K562 (cell line): ENCODE data around the gene PTBP3. TPM values are rescaled to one million over a fixed set of nuclear protein-coding genes. Genes with fewer than 3 reads are reported as not detected.

ENCODE experiments used
- DPF2 ChIP-seq: fragments of 450-650 bp; IDR thresholded peaks from 2 replicates; pipeline ENCODE4 v1.6.1; 2016
- EP300 ChIP-seq: IDR thresholded peaks from 2 replicates; pipeline ENCODE4 v1.6.1; 2012; ENCODE audit warnings: low read length, improper control_type of control experiment
- ETV6 ChIP-seq, 3 experiments: fragments of 150-350 bp in 1 of 3; sonication (generic) in 1 of 3; formaldehyde crosslinking in 1 of 3; IDR thresholded peaks; 2 replicates each; pipeline versions ENCODE4 v1.6.1 to v1.8.0; 2014 to 2022; ENCODE audit warnings: borderline replicate concordance in 2 of 3, low read depth in 2 of 3, antibody characterized with exemption in 1 of 3, low read length in 1 of 3, mild to moderate bottlenecking in 1 of 3, missing genetic modification reagents in 1 of 3
- FUS ChIP-seq: fragments of 200-400 bp; formaldehyde crosslinking; optimal IDR thresholded peaks from 2 replicates; pipeline ENCODE3; 2017; ENCODE audit warnings: low read depth, low read length
- GTF3C2 ChIP-seq: IDR thresholded peaks from 3 replicates; pipeline ENCODE4 v1.6.1; 2011; ENCODE audit warnings: borderline replicate concordance, mild to moderate bottlenecking, moderate library complexity; ENCODE audit not compliant: insufficient read length; ENCODE audit errors: extremely low read depth
- HDAC6 ChIP-seq: IDR thresholded peaks from 2 replicates; pipeline ENCODE4 v1.6.1; 2012; ENCODE audit warnings: low read depth, mild to moderate bottlenecking, control low read depth, inconsistent platforms, low read length, moderate library complexity
- HMG20B ChIP-seq: fragments of 250-450 bp; sonication (Bioruptor Pico); IDR thresholded peaks from 2 replicates; pipeline ENCODE4 v1.5.0; 2021; ENCODE audit warnings: mild to moderate bottlenecking
- HNRNPK ChIP-seq: fragments of 200-400 bp; formaldehyde crosslinking; IDR thresholded peaks from one replicate; pipeline ENCODE4 v1.6.1; 2018; ENCODE audit warnings: mild to moderate bottlenecking, low read depth, low read length; ENCODE audit not compliant: poor library complexity, severe bottlenecking
- KDM4B ChIP-seq, 2 experiments: fragments of 450-650 bp in 1 of 2; sonication (generic) in 1 of 2; IDR thresholded peaks; 2 replicates each; pipeline ENCODE4 v1.6.1; 2016 to 2017; ENCODE audit warnings: borderline replicate concordance in 2 of 2, antibody characterized with exemption in 1 of 2, low read depth in 1 of 2, mild to moderate bottlenecking in 1 of 2
- MBD2 ChIP-seq: sonication (generic); IDR thresholded peaks from 2 replicates; pipeline ENCODE4 v1.6.1; 2016; ENCODE audit warnings: low read depth, borderline replicate concordance
- MCM5 ChIP-seq: fragments of 450-650 bp; IDR thresholded peaks from 2 replicates; pipeline ENCODE4 v1.6.1; 2016; ENCODE audit warnings: low read depth
- PTRF ChIP-seq: fragments of 450-650 bp; IDR thresholded peaks from 2 replicates; pipeline ENCODE4 v1.6.1; 2016; ENCODE audit warnings: mild to moderate bottlenecking, missing genetic modification characterization, missing compliant biosample characterization
- PURB ChIP-seq: sonication (generic); formaldehyde crosslinking; IDR thresholded peaks from 2 replicates; pipeline ENCODE4 v1.9.0; 2021; ENCODE audit warnings: low read depth, mild to moderate bottlenecking, missing genetic modification reagents
- RFX7 ChIP-seq: fragments of 250-450 bp; sonication (Bioruptor Pico); IDR thresholded peaks from 2 replicates; pipeline ENCODE4 v1.5.1; 2021; ENCODE audit warnings: mild to moderate bottlenecking
- SIX5 ChIP-seq, 2 experiments: IDR thresholded peaks; 2 replicates each; pipeline ENCODE4 v1.6.1; 2011; ENCODE audit warnings: low read length in 2 of 2, borderline replicate concordance in 1 of 2, low read depth in 1 of 2, mild to moderate bottlenecking in 1 of 2, moderate library complexity in 1 of 2; ENCODE audit not compliant: insufficient read depth in 1 of 2
- SRSF1 ChIP-seq: fragments of 200-400 bp; formaldehyde crosslinking; IDR thresholded peaks from 2 replicates; pipeline ENCODE4 v1.6.1; 2017; ENCODE audit warnings: mild to moderate bottlenecking, low read depth, low read length, moderate library complexity
- U2AF2 ChIP-seq: fragments of 200-400 bp; formaldehyde crosslinking; optimal IDR thresholded peaks from 2 replicates; pipeline ENCODE3; 2017; ENCODE audit warnings: low read depth, mild to moderate bottlenecking, low read length
- ZHX1 ChIP-seq: fragments of 150-350 bp; conservative IDR thresholded peaks from 2 replicates; pipeline ENCODE4 v1.6.1; 2014; ENCODE audit warnings: low read length
- ZNF217 ChIP-seq: sonication (generic); formaldehyde crosslinking; IDR thresholded peaks from 2 replicates; pipeline ENCODE4 v1.8.0; 2022; ENCODE audit warnings: mild to moderate bottlenecking, missing genetic modification reagents
- ZNF277 ChIP-seq: fragments of 250-450 bp; sonication (Bioruptor Pico); IDR thresholded peaks from 2 replicates; pipeline ENCODE4 v1.8.0; 2022; ENCODE audit warnings: inconsistent platforms, mild to moderate bottlenecking, moderate library complexity, borderline replicate concordance
- ZNF444 ChIP-seq: fragments of 250-450 bp; sonication (Bioruptor Pico); IDR thresholded peaks from 2 replicates; pipeline ENCODE4 v1.4.0; 2020; ENCODE audit warnings: mild to moderate bottlenecking, moderate library complexity
- polyA plus RNA-seq, 8 experiments: library from polyadenylated mRNA; depleted of rRNA in 4 of 8; stranded (reverse) in 5 of 8; unstranded in 3 of 8; fragments of >200 nt; fragmentation: Nextera tagmentation in 2 of 8; fragmentation: Illumina TruSeq in 1 of 8; extraction: Ambion mirVana in 2 of 8; extraction: Trizol in 1 of 8; gene quantifications; 2 replicates each; pipeline versions ENCODE4 v1.2.1 to v1.2.3, GENCODE V29; 2011 to 2014; ENCODE audit warnings: inconsistent platforms in 1 of 8, missing spikeins in 1 of 8
- total RNA-seq, 7 experiments: library from RNA; depleted of rRNA in 6 of 7; stranded (reverse); fragments of >200 nt in 6 of 7; fragmentation: Illumina TruSeq in 2 of 7; extraction: Trizol in 2 of 7; gene quantifications; 2 replicates each; pipeline versions ENCODE4 v1.2.1 to v1.2.3, GENCODE V29; 2011 to 2021; ENCODE audit warnings: low replicate concordance in 1 of 7

PTBP3 gene
- total and polyA plus RNA-seq, 9 of the 15 experiments (the other 6 are each of a cell fraction or from before 2014, with no cell fraction given) = 22.4 to 132 (median 68.0) TPM

GRCh38 chr9:112174222-112174964 lies 159.0 kb downstream of the PTBP3 start (continued):
- 0 out of 2 replicates have a peak, but pooled peaks have one; percentile 62 for TF ChIP-seq RFX7 (CRISPR knock-in tag)
- TF ChIP-seq ETV6 (IDR thresholded peaks at IDR 0.05; ENCODE audit: borderline replicate concordance in 1 of 2, low read depth in 2 of 2, low read length in 1 of 2) = no peak
- no peak for TF ChIP-seq ETV6 (CRISPR knock-in tag; IDR thresholded peaks at IDR 0.05; ENCODE audit: borderline replicate concordance)
- TF ChIP-seq MCM5 = no peak
- TF ChIP-seq KDM4B (IDR thresholded peaks at IDR 0.05; ENCODE audit: borderline replicate concordance in 2 of 2, low read depth in 1 of 2) = no peak
- TF ChIP-seq PURB (CRISPR knock-in tag) = no peak
- no peak for TF ChIP-seq U2AF2
- no peak for TF ChIP-seq HMG20B (CRISPR knock-in tag)
- TF ChIP-seq ZHX1 = no peak
- TF ChIP-seq DPF2 = peak; percentile 68; the same call in 1 of the 2 replicates
- TF ChIP-seq SRSF1 = no peak
- TF ChIP-seq PTRF (tag) = no peak
- TF ChIP-seq ZNF277 (CRISPR knock-in tag) = no peak
- 0 out of 2 replicates have a peak, but pooled peaks have one; percentile 23 for TF ChIP-seq EP300
- no peak for TF ChIP-seq MBD2
- no peak for TF ChIP-seq FUS
- no peak for TF ChIP-seq GTF3C2
- TF ChIP-seq HNRNPK = no peak
- TF ChIP-seq SIX5 (IDR thresholded peaks at IDR 0.05; ENCODE audit: borderline replicate concordance in 1 of 2, insufficient read depth in 1 of 2, low read depth in 1 of 2, low read length in 2 of 2) = no peak
- TF ChIP-seq ZNF444 (CRISPR knock-in tag) = no peak
- no peak for TF ChIP-seq HDAC6
- TF ChIP-seq ZNF217 (CRISPR knock-in tag) = no peak
